ENCODE results near the gene TTBK1.

DNA sequence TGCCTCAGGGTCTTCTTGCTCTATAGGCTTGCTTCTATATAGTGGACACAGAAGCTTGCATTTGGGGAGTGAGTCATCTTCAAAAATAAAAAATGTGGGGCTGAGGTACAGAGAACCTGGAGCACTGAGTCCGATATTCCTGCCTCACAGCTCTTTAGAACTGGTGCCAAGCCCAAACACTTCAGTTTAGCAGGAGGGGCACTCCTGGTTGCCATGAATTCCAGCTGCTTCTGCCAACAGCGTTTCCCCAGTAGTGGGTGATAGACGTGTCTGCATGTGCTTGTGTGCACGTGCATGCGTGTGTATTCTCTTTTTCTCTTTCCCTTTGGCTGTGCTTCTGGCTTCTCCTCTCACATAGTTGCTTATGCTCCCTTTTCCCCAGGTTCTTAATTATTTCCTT is 25.9 kb upstream of the TTBK1 start:
- TF ChIP-seq, protein P1, sequence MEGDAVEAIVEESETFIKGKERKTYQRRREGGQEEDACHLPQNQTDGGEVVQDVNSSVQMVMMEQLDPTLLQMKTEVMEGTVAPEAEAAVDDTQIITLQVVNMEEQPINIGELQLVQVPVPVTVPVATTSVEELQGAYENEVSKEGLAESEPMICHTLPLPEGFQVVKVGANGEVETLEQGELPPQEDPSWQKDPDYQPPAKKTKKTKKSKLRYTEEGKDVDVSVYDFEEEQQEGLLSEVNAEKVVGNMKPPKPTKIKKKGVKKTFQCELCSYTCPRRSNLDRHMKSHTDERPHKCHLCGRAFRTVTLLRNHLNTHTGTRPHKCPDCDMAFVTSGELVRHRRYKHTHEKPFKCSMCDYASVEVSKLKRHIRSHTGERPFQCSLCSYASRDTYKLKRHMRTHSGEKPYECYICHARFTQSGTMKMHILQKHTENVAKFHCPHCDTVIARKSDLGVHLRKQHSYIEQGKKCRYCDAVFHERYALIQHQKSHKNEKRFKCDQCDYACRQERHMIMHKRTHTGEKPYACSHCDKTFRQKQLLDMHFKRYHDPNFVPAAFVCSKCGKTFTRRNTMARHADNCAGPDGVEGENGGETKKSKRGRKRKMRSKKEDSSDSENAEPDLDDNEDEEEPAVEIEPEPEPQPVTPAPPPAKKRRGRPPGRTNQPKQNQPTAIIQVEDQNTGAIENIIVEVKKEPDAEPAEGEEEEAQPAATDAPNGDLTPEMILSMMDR (IDR thresholded peaks at IDR 0.05): no peak
- no peak for TF ChIP-seq EZH2 (IDR thresholded peaks at IDR 0.05)

All from neural progenitor cell (in vitro differentiated cells).